Activated CD4-positive, alpha-beta T cell treated with anti-CD3 and anti-CD28 coated beads for 36 hours (primary cell): ENCODE results near the gene PLLP. TPM values are rescaled to one million over a fixed set of nuclear protein-coding genes. Genes with fewer than 3 reads are reported as not detected.

Source experiments
- ATAC-seq: fragments of 200-7000 bp; cut with Tn5 transposase; one replicate; pipeline ENCODE4 v1.10.0; 2021; ENCODE audit warnings: mild to moderate bottlenecking, moderate library complexity
- CTCF ChIA-PET: fragments of 350-600 bp; sonication (Branson Sonifier 250); formaldehyde crosslinking; loops from one replicate; lab custom pipeline; 2021; ENCODE audit warnings: antibody characterized with exemption; lab: Charles Lee
- POLR2A ChIA-PET: fragments of 350-600 bp; sonication (Branson Sonifier 250); formaldehyde crosslinking; loops from one replicate; lab custom pipeline; 2021; ENCODE audit warnings: antibody characterized with exemption, inconsistent platforms; lab: Charles Lee
- DNase-seq: peaks from one replicate; pipeline ENCODE4 v3.0.0-alpha.2; 2020
- H3K27ac Mint-ChIP-seq: one replicate; pipeline ENCODE4 v1.8.0; 2021; ENCODE audit warnings: mixed read lengths
- H3K27me3 Mint-ChIP-seq: one replicate; pipeline ENCODE4 v1.8.0; 2021; ENCODE audit warnings: mixed read lengths
- H3K36me3 Mint-ChIP-seq: one replicate; pipeline ENCODE4 v1.8.0; 2021; ENCODE audit warnings: low read depth, mixed read lengths
- H3K4me1 Mint-ChIP-seq: one replicate; pipeline ENCODE4 v1.8.0; 2021; ENCODE audit warnings: mixed read lengths
- H3K4me3 Mint-ChIP-seq: one replicate; pipeline ENCODE4 v1.8.0; 2021; ENCODE audit warnings: mild to moderate bottlenecking, moderate library complexity, mixed read lengths
- H3K9me3 Mint-ChIP-seq: one replicate; pipeline ENCODE4 v1.8.0; 2021; ENCODE audit warnings: low read depth, mixed read lengths
- intact Hi-C, 2 experiments: fragments of 100-400 bp; cut with DNase I in 1 of 2; cut with micrococcal nuclease in 1 of 2; formaldehyde crosslinking; loops; one replicate each; pipeline versions ENCODE4 v1.14.2 to v1.15.1; 2022 to 2024; cut with DNase I, micrococcal nuclease
- total RNA-seq, 2 experiments: library from RNA; stranded (reverse); gene quantifications; one replicate each; pipeline ENCODE4 v1.2.3, GENCODE V29; 2021

Gene PLLP
- total RNA-seq, 2 experiments from 2014 or later, result 0.30 to 0.33 TPM

GRCh38 chr16:57301126-57301817 lies 16.8 kb upstream of the PLLP start:
- intact Hi-C loops, result loop anchor here in 1 of 2 experiments (5.0 kb wide), 2 partner anchors 114 to 236 kb away; partner anchors contain the start of genes CCDC102A, PSME3IP1 and RSPRY1
- Mint-ChIP-seq H3K27me3 (no peaks in the 10 kb centered on the region), H3K27ac (no peak overlapping the region), H3K9me3 (no peaks in the 10 kb centered on the region), H3K4me3 (no peak overlapping the region), H3K4me1 (peaks cover 3% of the 10 kb centered on the region), H3K36me3 (no peaks in the 10 kb centered on the region)
- ChIA-PET CTCF (interaction anchor here (0.7 to 7.0 kb wide), 20 partner anchors 8 to 461 kb away, joined by 3 to 129 read pairs (median 4); partner anchors contain the start of genes CIAPIN1, COQ9, POLR2C and PSME3IP1), POLR2A (interaction anchor here (1.7 kb wide), 1 partner anchor 115 kb away, joined by 4 read pairs; no protein-coding TSS in a partner anchor)
- DNase-seq (no peak), ATAC-seq (no peak)

- POLR2A ChIA-PET, result interaction anchor here (0.6 to 1.0 kb wide), 3 partner anchors 116 to 146 kb away, joined by 3 to 4 read pairs (median 3); partner anchors contain the start of genes CIAPIN1 and COQ9
- no peaks in the 10 kb centered on the region for H3K9me3 Mint-ChIP-seq
Observed at GRCh38 chr16:57300387-57301125, 16.1 kb upstream of the PLLP start.

GRCh38 chr16:57299719-57300386 lies 15.4 kb upstream of the PLLP start:
- Mint-ChIP-seq H3K4me3 (no peak overlapping the region), H3K4me1 (peaks cover 3% of the 10 kb centered on the region), H3K27ac (no peak overlapping the region), H3K27me3 (no peaks in the 10 kb centered on the region), H3K9me3 (no peaks in the 10 kb centered on the region), H3K36me3 (no peaks in the 10 kb centered on the region)
- POLR2A ChIA-PET, result interaction anchor here (0.9 to 1.0 kb wide), 2 partner anchors 117 to 147 kb away, joined by 3 to 4 read pairs; partner anchors contain the start of genes CIAPIN1 and COQ9
- ATAC-seq, result peak; percentile 74
- CTCF ChIA-PET, result interaction anchor here (0.6 to 7.0 kb wide), 27 partner anchors 8 to 335 kb away, joined by 3 to 129 read pairs (median 4); partner anchors contain the start of genes ARL2BP, CIAPIN1, COQ9 and PSME3IP1
- DNase-seq, result peak; percentile 93
- intact Hi-C loops, result loop anchor here (1.0 to 5.0 kb wide), 18 partner anchors 14 to 829 kb away; partner anchors contain the start of genes CCDC102A (in 2 of the 2), PSME3IP1 (in 2 of the 2), RSPRY1 (in 2 of the 2) and ARL2BP (in 1 of the 2)

More at GRCh38 chr16:57300387-57301125, 16.1 kb upstream of the PLLP start:
- Mint-ChIP-seq H3K36me3 (no peaks in the 10 kb centered on the region), H3K4me3 (no peak overlapping the region), H3K4me1 (peaks cover 3% of the 10 kb centered on the region), H3K27me3 (no peaks in the 10 kb centered on the region), H3K27ac (no peak overlapping the region)
- intact Hi-C loops, result loop anchor here (1.0 to 5.0 kb wide), 18 partner anchors 14 to 829 kb away; partner anchors contain the start of genes CCDC102A (in 2 of the 2), PSME3IP1 (in 2 of the 2), RSPRY1 (in 2 of the 2) and ARL2BP (in 1 of the 2)
- CTCF ChIA-PET, result interaction anchor here (0.6 to 7.0 kb wide), 28 partner anchors 8 to 336 kb away, joined by 3 to 129 read pairs (median 4); partner anchors contain the start of genes ARL2BP, CIAPIN1, COQ9 and PSME3IP1
- ATAC-seq, result peak; percentile 89
- DNase-seq, result peak; percentile 99

- Mint-ChIP-seq H3K4me1 (peaks cover 3% of the 10 kb centered on the region), H3K4me3 (no peak overlapping the region), H3K27ac (no peak overlapping the region), H3K27me3 (no peaks in the 10 kb centered on the region), H3K36me3 (no peaks in the 10 kb centered on the region), H3K9me3 (no peaks in the 10 kb centered on the region)
- CTCF ChIA-PET, result interaction anchor here (0.7 to 7.0 kb wide), 6 partner anchors 9 to 335 kb away, joined by 3 to 129 read pairs (median 8); partner anchors contain the start of genes PSME3IP1 and RSPRY1
- ATAC-seq (no peak), DNase-seq (no peak)
- intact Hi-C loops, result no loop called here
- POLR2A ChIA-PET, result interaction anchor here (0.9 kb wide), 1 partner anchor 118 kb away, joined by 3 read pairs; no protein-coding TSS in a partner anchor
Observed at GRCh38 chr16:57299009-57299718, 14.7 kb upstream of the PLLP start.

GRCh38 chr16:57297856-57298255 lies 13.4 kb upstream of the PLLP start:
- H3K27ac Mint-ChIP-seq, result peak overlapping the region; percentile 2
- peaks cover 3% of the 10 kb centered on the region for H3K4me1 Mint-ChIP-seq
- POLR2A ChIA-PET, result no interaction called here
- CTCF ChIA-PET, result interaction anchor here (1.0 kb wide), 1 partner anchor 17 kb away, joined by 5 read pairs; no protein-coding TSS in a partner anchor
- no peaks in the 10 kb centered on the region for H3K36me3 Mint-ChIP-seq
- peak overlapping the region; percentile 5 for H3K4me3 Mint-ChIP-seq
- DNase-seq (peak; percentile 46), ATAC-seq (no peak)
- intact Hi-C loops, result no loop called here
- no peaks in the 10 kb centered on the region for H3K27me3 Mint-ChIP-seq
- no peaks in the 10 kb centered on the region for H3K9me3 Mint-ChIP-seq

- H3K4me1 Mint-ChIP-seq, result peaks cover 19% of the 10 kb centered on the region
- no peak overlapping the region for H3K4me3 Mint-ChIP-seq
- CTCF ChIA-PET, result interaction anchor here (0.5 to 1.3 kb wide), 7 partner anchors 10 to 1444 kb away, joined by 3 to 6 read pairs (median 4); partner anchors contain the start of gene CIAPIN1
- H3K9me3 Mint-ChIP-seq, result no peaks in the 10 kb centered on the region
- intact Hi-C loops, result loop anchor here (10.0 kb wide), 2 partner anchors 105 to 205 kb away; partner anchors contain the start of genes PSME3IP1 (in 1 of the 2) and RSPRY1 (in 1 of the 2)
- ATAC-seq (peak; percentile 66), DNase-seq (no peak)
- POLR2A ChIA-PET, result interaction anchor here (0.7 kb wide), 1 partner anchor 249 kb away, joined by 5 read pairs; no protein-coding TSS in a partner anchor
- H3K36me3 Mint-ChIP-seq, result no peaks in the 10 kb centered on the region
- no peaks in the 10 kb centered on the region for H3K27me3 Mint-ChIP-seq
- peak overlapping the region; percentile 26 for H3K27ac Mint-ChIP-seq
Observed at GRCh38 chr16:57289391-57290257, 5.2 kb upstream of the PLLP start.

GRCh38 chr16:57285379-57285778 lies 907 bp upstream of the PLLP start:
- H3K9me3 Mint-ChIP-seq, result no peaks in the 10 kb centered on the region
- no peak for ATAC-seq
- H3K4me3 Mint-ChIP-seq, result peak overlapping the region; percentile 73
- no peak for DNase-seq
- ChIA-PET CTCF (interaction anchor here (0.9 to 1.2 kb wide), 2 partner anchors 16 to 132 kb away, joined by 3 to 4 read pairs; no protein-coding TSS in a partner anchor), POLR2A (no interaction called here)
- intact Hi-C loops, result loop anchor here (10.0 kb wide), 2 partner anchors 101 to 201 kb away; partner anchors contain the start of genes PSME3IP1 (in 1 of the 2) and RSPRY1 (in 1 of the 2)
- H3K27ac Mint-ChIP-seq, result no peak overlapping the region
- no peaks in the 10 kb centered on the region for H3K27me3 Mint-ChIP-seq
- H3K4me1 Mint-ChIP-seq, result peaks cover 31% of the 10 kb centered on the region
- H3K36me3 Mint-ChIP-seq, result no peaks in the 10 kb centered on the region

GRCh38 chr16:57284952-57285363 lies 486 bp upstream of the PLLP start:
- Mint-ChIP-seq H3K27ac (no peak overlapping the region), H3K4me3 (peak overlapping the region; percentile 73), H3K27me3 (no peaks in the 10 kb centered on the region), H3K9me3 (no peaks in the 10 kb centered on the region), H3K4me1 (peaks cover 29% of the 10 kb centered on the region), H3K36me3 (no peaks in the 10 kb centered on the region)
- intact Hi-C loops, result loop anchor here (10.0 kb wide), 2 partner anchors 100 to 200 kb away; partner anchors contain the start of genes PSME3IP1 (in 1 of the 2) and RSPRY1 (in 1 of the 2)
- ATAC-seq (no peak), DNase-seq (no peak)
- ChIA-PET CTCF (no interaction called here), POLR2A (no interaction called here)

- ATAC-seq (peak; percentile 24), DNase-seq (no peak)
- CTCF ChIA-PET, result no interaction called here
- POLR2A ChIA-PET, result no interaction called here
- H3K27ac Mint-ChIP-seq, result peak overlapping the region; percentile 42
- H3K4me3 Mint-ChIP-seq, result peak overlapping the region; percentile 64
- intact Hi-C loops, result loop anchor here (10.0 kb wide), 2 partner anchors 99 to 199 kb away; partner anchors contain the start of genes PSME3IP1 (in 1 of the 2) and RSPRY1 (in 1 of the 2)
- H3K27me3 Mint-ChIP-seq, result no peaks in the 10 kb centered on the region
- H3K4me1 Mint-ChIP-seq, result peaks cover 27% of the 10 kb centered on the region
- H3K9me3 Mint-ChIP-seq, result no peaks in the 10 kb centered on the region
- no peaks in the 10 kb centered on the region for H3K36me3 Mint-ChIP-seq
Observed at GRCh38 chr16:57283959-57284208, 588 bp downstream of the PLLP start.
